GM18526 (cell line): ENCODE results near the gene TAOK2.

Experiments
- POLR2A ChIP-seq: IDR thresholded peaks from 3 replicates; pipeline ENCODE4 v1.6.1; 2011; ENCODE audit not compliant: insufficient read length; ENCODE audit errors: extremely low read depth

The TAOK2 gene

DNA sequence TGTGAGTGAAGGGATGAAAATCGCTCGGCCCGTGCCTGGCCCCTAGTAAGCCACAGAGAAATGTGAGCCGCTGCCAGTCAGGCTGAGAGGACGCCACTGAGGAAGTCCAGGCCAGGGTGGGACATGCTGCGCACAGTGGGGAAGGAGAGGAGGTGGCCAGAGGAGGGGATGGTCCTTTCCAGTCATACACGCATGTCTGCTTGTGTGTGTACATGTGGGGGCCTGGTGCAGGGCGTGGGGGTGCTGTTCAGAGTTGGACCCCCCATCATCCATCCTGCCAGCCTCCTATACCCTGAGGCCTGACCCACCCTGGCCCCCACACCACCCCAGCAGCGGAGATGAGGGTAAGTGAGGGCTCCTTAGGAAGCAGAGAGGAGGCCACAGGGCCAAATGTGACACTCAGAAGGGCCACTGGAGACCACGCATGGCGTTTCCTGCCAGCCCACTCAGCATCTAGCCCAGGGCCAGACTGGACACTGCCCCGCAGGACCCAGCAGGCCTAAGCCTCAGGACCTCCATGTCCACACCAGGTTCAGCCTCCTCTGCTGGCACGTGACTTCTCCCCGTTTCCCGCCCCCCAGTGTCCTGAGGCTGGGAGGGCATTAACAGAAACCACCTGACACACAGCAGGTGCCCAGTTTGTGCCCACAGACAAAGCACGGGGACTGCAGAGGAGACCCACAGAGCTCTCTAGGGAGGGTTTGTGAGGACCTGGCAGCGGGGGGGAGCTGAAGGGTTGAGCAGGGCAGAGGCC, 30.2 kb downstream of the TAOK2 start:
- no peak for TF ChIP-seq POLR2A

DNA sequence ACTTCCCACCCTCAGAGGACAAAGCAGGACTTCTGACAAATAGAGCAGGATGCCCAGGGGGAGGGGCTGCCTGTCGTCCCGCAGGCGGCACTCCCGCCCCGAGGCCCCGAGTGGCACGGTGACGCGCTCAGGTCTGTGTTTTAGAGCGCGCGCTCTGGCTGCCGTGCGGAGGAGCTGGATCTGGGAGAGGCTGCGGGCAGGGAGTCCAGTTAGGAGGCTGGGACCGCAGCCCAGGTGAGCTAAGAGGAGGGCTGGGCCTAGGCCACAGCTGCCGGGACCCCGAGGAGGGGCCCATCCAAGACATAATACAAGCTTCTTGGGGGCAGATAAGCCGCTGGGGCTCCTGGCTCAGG, 30.7 kb downstream of the TAOK2 start:
- no peak for TF ChIP-seq POLR2A

DNA sequence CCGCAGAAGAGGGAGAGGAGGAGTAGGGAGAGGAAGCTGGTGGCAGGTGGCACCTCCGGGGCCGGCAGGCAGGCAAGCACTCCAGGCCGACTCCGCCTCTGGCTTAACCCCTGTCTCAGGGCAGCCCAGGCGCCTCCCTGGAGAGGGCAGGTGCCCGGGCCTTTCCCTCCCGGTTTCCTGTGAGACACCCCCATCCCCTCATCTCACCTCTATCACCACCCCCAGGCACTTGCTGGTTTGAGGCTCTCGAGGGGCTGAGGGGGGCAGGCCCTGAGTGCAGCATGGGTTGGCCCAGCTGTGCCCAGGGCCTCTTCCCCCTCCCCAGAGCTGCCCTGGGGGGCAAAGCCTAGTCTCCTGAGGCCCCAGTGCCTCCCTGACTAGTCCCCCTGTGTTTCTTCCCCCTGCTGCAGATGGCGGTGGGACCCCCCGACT, 31.2 kb downstream of the TAOK2 start:
- TF ChIP-seq POLR2A = no peak

DNA sequence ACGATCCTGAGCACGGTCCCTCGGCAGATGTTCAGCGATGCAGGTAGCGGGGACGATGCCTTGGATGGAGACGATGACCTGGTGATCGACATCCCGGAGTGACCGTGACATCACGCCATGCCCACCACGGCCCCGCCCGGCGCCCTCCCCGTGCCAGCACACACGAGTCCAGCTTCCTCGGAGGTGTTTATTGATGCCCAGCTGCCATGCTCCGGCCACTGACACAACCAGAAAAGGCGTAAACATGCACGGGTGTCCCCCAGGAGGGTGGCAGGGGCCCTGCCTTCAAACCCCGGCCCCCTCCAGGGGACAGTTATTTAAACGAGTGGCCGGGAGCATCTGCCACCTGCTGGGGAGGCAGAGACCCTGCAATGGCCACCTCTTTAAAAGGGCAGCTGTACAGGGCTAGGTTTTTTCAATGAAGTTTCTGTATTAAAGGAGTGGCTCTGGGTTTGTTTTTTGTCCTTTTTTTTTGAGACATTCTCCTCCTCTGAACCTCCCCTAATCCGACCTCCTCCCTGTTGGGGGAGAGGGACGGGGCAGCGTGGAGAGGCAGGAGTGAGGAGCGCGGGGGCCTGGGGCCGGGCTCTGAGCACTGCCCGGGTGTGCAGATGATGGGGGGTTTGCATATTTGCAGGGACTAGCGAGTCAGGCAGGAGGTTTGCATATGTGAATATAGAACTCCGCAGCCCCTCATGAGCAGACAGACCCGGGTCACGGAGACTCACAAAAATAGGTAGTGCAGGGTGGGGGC, 31.9 kb downstream of the TAOK2 start:
- TF ChIP-seq POLR2A = no peak

DNA sequence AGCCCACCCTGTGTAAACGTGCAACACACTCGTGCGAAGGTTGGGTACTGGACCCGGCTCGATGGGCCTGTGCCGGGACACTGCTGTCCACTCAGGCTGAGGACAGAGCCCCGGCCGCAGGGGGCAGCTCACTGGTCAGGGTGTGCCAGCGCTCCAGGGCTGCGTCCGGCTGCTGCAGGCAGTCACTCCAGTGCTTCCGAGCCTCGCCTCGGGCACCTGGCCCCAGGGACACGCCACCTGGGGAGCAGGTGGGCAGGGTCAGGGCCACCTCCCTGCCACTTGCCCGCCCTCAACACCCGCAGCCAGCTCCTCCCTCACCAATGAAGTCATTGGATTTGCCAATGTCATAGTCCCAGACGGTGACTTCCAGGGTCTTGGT, 32.4 kb downstream of the TAOK2 start:
- TF ChIP-seq POLR2A = no peak

DNA sequence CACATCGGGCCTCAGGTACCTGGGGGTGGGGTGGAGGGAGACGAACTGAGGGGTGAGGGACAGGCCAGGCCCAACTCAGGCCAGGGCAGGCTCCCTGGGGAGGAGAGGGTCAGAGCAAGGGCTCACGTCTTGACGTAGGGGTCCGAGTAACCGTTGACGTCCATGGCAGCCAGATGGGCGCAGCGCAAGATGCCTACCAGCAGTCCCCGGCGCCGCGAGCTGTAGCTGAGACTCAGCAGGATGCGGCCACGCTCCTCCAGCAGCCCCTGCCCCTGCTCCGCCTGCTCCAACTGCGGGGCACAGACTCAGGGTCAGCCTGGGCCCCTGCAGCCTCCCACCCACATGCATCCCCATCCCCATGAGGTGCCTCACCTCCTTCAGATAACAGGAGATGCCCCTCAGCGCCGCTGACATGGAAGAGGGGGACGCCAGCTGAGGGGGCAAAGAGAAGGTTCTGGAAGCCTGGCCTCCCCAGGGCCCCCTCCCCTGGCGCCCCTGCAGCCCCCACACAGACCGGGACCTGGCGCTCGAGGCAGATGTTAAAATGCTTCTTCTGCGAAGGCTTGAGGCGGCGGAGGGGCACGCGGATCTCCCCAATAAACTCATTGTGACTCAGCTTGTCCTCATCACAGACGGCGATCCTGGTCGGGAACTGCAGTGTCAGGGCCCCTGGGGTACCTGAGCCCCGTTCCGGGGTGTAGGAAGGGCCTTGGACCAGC, 33.1 kb downstream of the TAOK2 start:
- no peak for TF ChIP-seq POLR2A

DNA sequence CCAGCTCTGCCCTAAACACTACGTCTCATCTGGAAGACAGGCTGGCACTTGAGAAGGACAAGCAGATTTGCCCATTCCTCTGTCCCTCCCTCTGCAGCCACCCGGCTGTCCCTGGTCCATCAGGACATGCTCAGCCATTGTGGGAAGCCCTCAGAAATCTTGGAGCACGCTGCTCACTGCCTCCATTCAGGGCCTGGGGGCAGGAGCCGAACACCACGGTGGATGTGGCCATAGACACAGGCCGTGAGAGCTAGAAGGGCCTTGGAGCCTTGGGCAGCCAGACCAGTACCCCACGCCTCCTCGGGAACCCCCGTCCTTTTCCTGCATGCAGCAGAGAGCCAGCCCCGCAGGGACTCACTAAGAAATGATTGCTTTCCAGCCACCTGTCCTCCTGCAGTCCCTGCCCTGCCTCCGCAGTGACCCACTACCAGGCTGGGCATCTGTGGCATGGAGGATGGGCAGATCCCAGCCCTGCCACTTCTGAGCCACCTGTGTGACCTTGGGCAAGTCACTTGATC, 33.8 kb downstream of the TAOK2 start:
- TF ChIP-seq POLR2A = no peak

DNA sequence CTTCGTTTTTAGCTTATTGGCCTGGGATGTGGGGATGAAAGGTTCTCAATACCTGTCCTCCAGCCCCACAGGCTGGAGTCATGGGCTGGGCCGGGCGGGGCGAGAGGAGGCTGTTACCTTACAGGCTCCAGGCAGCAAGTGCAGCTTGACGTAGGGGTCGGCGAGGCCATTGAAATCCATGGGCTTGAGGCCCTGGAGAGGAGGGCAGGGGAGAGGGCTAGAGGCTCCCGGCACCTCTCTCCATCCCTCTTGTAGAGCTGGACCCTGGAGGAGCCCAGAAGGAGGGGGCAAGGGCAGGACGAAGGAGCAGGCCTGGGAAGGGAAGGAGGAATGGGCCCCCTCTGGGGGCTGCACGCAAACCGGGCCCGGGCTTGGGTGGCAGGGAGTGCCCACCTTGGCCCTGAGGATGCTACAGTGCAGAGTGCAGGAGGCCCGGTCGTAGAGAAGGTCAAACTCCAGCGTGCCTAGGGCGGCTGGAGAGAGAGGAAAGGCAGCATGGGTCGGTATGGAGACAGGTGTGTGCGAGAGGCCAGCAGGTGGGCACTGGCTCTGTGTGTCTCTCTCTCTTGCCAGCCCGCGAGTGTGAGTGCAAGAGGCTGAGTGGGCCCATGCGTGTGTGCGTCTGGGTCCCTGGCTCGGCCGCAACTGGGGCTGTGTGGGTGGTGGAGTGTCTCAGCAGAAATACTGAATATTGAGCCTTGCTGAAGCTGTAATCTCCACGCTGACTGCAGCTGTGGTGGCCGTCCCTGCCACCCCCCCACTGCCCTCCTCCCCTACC, 35.6 kb downstream of the TAOK2 start:
- TF ChIP-seq POLR2A = no peak

DNA sequence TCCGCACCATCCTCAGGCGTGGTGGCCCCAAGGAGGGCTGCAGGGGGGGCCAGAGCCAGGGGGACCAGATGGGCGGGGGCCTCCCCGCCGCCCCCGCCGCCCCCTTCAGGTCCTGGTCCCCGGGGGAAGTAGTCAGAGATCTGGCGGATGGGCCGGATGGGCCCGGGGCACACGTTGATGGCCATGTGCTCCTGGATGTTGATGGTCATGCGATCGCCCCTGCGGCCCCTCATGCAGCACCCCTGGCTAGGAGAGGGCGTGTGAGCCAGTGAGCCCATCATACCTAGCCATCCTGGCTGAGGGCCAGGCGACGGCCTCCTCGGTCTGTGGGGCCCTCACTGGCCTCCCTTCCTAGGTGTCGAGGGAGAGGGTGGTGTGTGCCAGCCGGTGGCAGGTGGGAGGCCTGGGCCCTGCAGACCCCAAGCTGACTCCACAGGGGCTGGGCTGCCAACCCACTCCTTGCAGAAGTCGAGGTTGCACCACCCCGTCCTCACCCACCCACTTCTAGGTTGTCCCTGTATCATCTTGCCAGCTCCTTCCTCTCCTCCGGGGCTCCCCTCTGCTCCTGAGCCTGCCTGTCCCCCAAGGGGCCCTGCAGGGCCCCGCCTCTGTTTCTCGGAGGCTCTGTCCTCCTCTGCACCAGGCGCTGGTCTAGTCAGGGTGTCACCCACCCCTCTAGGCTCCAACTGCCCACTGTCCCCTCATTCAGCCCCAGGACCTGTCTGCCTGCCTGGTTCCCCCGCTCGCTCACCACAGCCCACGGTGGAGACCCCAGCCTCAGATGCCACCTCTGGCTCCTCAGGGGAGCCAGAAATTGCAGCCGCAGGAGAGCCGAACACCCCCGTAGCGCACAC, 36.5 kb downstream of the TAOK2 start:
- no peak for TF ChIP-seq POLR2A

DNA sequence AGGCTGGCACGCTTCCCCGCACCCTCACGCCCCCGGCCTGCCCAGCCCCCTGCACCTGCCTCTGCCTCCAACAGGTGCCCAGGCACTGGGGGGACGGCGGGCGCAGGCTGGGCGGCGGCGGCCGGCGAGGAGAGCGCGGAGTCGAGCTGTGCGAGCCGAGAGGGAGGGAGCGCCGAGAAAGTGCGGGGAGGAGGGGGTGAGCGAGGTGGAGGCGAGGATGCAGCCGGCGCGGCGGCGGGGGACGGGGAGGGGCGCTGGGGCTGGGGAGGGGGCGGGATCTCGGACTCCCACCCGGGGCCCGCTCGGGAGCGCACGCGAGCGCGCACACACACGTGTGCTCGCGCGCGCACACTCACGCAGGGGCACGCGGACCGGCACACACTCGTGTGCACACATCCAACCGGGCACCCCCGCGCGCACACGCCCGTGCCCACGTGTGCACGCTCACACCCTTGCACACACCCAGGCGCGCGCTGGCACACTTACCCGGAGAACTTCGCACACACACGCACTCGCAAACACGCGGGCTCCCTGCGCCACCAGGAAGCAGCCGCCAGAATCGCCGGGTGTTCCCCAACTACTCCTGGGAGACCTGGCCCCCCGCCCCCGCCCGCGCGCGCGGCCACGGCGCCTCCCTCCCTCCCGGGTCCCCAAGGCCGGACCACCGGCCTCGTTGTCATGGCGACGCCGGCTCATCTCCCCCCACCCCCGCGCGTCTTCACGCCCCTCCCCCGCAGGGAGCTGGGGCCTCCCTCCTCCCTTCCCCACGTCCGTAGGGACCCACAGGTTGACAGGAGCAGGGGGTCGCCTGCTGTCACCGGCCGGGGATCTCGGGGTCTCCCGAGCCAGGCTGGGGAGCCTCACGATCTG, 37.4 kb downstream of the TAOK2 start, which contains the start of gene DOC2A:
Gene DOC2A (minus strand): TSS at position 184 of the 870 bp plus-strand sequence. CDS start 805 bp downstream, outside the sequence.
- no peak for TF ChIP-seq POLR2A

DNA sequence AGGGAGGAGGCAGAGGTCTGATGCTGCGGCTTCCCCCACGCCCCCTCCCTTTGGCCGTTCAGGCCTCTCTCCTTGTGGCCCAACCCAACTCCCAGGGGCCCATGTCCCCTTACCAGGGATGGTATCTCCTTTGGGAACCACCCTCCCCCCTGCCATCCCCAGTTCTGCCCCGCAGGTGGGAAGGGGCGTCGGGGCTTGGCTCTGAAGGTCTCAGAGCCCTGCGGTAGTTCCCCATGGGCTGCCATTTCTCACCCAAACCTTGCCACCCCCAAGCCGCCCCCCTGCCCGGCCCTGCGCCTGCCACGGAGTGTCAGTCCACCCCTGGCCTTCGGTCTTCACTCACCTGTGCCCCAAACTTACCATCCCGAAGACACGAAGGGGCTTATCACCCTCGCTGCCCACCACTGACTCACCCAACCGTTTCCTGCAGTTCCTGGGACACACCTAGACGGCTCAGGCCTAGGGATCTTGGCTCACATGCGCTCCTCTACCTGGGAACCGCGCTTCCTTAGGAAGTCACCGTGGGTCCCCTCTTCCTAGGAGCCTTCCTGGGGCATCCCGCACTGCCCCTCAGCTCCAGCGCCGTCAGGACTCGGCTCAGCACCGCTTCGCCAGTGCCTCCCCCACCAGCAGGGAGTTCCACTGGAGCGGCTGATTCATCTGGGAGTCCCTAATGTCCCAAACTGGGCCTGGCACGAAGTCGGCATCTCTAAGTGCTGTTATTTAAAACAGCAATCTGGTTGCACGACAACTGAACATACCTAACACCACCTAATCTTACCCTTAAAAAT, 38.2 kb downstream of the TAOK2 start:
- TF ChIP-seq POLR2A = no peak

DNA sequence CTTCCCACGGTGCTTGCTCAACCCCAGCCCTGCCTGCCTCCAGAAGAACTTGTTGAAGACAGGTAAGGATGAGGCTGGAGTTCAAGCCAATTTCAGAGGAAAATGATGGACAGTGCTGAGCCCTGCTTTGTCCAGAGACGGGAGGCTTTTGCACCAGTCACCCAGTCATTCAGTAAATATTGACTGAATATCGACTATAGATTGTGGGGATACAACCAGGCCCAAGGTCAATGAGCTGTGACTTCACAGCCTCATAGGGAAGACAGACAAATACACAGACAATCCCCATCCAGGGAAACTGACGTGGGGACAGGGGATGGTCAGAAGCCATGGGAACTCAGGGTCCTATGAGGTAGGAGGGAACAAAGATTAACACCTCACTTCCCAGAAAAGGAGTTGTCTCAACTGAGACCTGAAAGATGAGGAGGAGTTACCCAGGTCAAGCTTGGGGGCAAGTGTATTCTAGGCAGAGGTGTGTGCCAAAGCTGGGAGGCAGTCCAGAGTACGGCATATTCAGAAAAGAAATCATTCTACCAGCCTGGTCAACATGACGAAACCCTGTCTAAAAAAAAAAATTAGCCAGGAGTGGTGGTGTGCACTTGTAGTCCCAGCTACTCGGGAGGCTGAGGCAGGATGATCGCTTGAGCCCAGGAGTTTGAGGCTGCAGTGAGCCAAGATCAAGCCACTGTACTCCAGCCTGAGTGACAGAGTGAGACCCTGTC, 43.0 kb downstream of the TAOK2 start:
- no peak for TF ChIP-seq POLR2A
